Tibial artery (tissue), 4 donors: Measurements from ENCODE around the gene GRAMD2B.
"Not testable (repeated sequence)": the region's sequence is repeated elsewhere in the genome, so short reads cannot be mapped to it uniquely, and the experiment has no call there.

Experiments
- DNase-seq, 2 donors: peaks; one replicate each; pipeline ENCODE4 v3.0.0-alpha.2; 2019
- H3K27ac ChIP-seq, 2 donors: fragments of 200-600 bp; sonication (generic) in 1 of 2; 1 replicate in 1 of 2; 2 replicates in 1 of 2; pipeline ENCODE4 v1.5.1; 2018 to 2019; ENCODE audit warnings: mild to moderate bottlenecking in 1 of 2
- H3K27me3 ChIP-seq, 2 donors: fragments of 200-600 bp; sonication (generic) in 1 of 2; one replicate each; pipeline versions ENCODE4 v1.5.1 to v1.6.0; 2016 to 2019
- H3K36me3 ChIP-seq, 3 donors: fragments of 200-600 bp; sonication (generic) in 2 of 3; one replicate each; pipeline ENCODE4 v1.5.1; 2016 to 2019; ENCODE audit warnings: mild to moderate bottlenecking in 2 of 3
- H3K4me1 ChIP-seq, 4 donors: fragments of 200-600 bp; sonication (generic) in 2 of 4; 1 replicate in 3 of 4; 2 replicates in 1 of 4; pipeline ENCODE4 v1.5.1; 2016 to 2019
- H3K4me3 ChIP-seq, 2 donors: fragments of 200-600 bp; sonication (generic) in 1 of 2; 1 replicate in 1 of 2; 2 replicates in 1 of 2; pipeline ENCODE4 v1.5.1; 2018 to 2019; ENCODE audit warnings: mild to moderate bottlenecking in 2 of 2
- H3K9me3 ChIP-seq, 3 donors: fragments of 200-600 bp; sonication (generic) in 1 of 3; one replicate each; pipeline ENCODE4 v1.5.1; 2016 to 2019
- CTCF ChIP-seq, 2 experiments: fragments of 200-600 bp in 1 of 2; fragments of 450-650 bp in 1 of 2; IDR thresholded peaks; one replicate each; pipeline ENCODE4 v1.5.1; 2017 to 2019; ENCODE audit warnings: antibody characterized with exemption in 2 of 2, mild to moderate bottlenecking in 1 of 2, moderate library complexity in 1 of 2
- intact Hi-C: fragments of 100-400 bp; cut with DNase I; formaldehyde crosslinking; loops from one replicate; pipeline ENCODE4 v1.15.0; 2023; ENCODE audit warnings: low total_unique reads

The GRAMD2B gene

DNA sequence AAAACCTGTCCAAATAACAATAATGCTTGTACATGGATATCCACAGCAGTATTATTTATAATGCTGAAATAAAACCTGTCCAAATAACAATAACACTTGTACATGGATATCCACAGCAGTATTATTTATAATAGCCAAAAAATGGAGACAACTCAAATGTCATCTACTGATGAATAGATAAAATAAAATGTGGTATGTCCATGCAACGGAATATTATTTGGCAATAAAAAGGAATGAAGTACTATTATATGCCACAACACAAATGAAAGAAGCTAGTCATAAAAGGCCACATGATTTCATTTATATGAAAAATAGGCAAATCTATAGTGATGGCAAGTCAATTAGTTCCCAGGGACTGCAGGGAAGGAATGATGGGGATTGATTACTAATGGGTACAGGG is 31.8 kb upstream of the GRAMD2B start:
- no peaks in the 10 kb centered on the region for H3K9me3 ChIP-seq
- TF ChIP-seq CTCF (IDR thresholded peaks at IDR 0.05), result no peak
- H3K27ac ChIP-seq, result no peak overlapping the region
- H3K36me3 ChIP-seq, result no peaks in the 10 kb centered on the region
- H3K4me1 ChIP-seq, result peaks cover 0 to 27% (median 12%) of the 10 kb centered on the region in 4 donors
- intact Hi-C loops, result no loop called here
- no peaks in the 10 kb centered on the region for H3K27me3 ChIP-seq
- DNase-seq, result no peak
- H3K4me3 ChIP-seq, result no peak overlapping the region

DNA sequence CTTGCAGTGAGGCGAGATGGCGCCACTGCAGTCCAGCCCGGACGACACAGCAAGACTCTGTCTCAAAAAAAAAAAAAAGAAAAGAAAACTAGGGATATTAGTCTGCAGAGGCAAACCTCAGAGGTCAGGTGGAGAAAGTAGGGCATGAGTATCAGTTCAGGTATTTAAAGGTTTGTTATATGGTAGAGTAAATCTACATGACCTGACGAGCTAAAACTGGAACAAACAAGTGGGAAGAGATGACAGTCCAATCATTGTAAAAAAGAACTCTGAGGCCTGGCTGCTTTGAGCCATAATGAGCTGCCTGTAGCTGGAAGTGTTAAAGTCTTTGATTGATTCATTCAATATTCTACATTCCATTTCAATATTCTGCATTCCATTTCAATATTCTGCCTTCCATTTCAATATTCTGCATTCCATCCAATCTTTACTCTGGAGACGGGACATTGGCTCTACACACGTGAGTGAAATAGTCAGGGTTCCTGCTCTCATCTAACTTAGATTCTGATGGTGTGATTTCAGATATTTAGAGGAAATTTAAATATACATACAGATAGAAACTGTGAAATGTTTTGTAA is 28.9 kb upstream of the GRAMD2B start:
- Histone ChIP-seq H3K4me3 (no peak overlapping the region), H3K9me3 (no peaks in the 10 kb centered on the region), H3K27ac (no peak overlapping the region), H3K4me1 (peaks cover 0 to 9% (median 0%) of the 10 kb centered on the region in 4 donors), H3K27me3 (no peaks in the 10 kb centered on the region), H3K36me3 (no peaks in the 10 kb centered on the region)
- no peak for TF ChIP-seq CTCF (IDR thresholded peaks at IDR 0.05)
- no peak for DNase-seq
- intact Hi-C loops, result no loop called here

DNA sequence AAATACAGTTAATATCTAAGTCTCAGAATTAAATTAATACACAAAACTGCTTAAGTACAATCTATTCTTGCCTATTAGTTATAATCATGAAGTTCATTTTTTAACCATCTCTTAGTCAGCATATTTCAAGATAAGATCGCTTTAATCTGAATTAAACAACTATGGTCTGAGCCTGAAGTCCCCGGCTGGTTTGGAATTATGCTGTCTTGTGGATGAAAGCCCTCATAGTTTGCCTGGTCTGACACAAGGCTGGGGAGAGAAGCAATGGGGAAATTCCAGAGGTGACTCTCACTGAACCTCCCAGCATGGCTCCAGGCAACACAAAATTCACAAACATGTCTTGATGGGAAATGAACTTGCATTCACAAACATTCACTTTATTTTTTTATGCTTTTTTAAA is 28.0 kb upstream of the GRAMD2B start:
- intact Hi-C loops, result no loop called here
- peaks cover 0 to 9% (median 0%) of the 10 kb centered on the region in 4 donors for H3K4me1 ChIP-seq
- no peak for TF ChIP-seq CTCF (IDR thresholded peaks at IDR 0.05)
- DNase-seq, result no peak
- H3K4me3 ChIP-seq, result no peak overlapping the region
- H3K27me3 ChIP-seq, result no peaks in the 10 kb centered on the region
- H3K27ac ChIP-seq, result no peak overlapping the region
- no peaks in the 10 kb centered on the region for H3K9me3 ChIP-seq
- no peaks in the 10 kb centered on the region for H3K36me3 ChIP-seq

GRCh38 chr5:126395605-126396004 is 27.6 kb upstream of the GRAMD2B start:
- no peak for DNase-seq
- Histone ChIP-seq H3K4me3 (no peak overlapping the region), H3K4me1 (peaks cover 0 to 9% (median 0%) of the 10 kb centered on the region in 4 donors), H3K27ac (no peak overlapping the region), H3K9me3 (peaks cover 0 to 3% (median 0%) of the 10 kb centered on the region in 3 donors), H3K36me3 (no peaks in the 10 kb centered on the region), H3K27me3 (no peaks in the 10 kb centered on the region)
- TF ChIP-seq CTCF (IDR thresholded peaks at IDR 0.05), result no peak
- intact Hi-C loops, result no loop called here

DNA sequence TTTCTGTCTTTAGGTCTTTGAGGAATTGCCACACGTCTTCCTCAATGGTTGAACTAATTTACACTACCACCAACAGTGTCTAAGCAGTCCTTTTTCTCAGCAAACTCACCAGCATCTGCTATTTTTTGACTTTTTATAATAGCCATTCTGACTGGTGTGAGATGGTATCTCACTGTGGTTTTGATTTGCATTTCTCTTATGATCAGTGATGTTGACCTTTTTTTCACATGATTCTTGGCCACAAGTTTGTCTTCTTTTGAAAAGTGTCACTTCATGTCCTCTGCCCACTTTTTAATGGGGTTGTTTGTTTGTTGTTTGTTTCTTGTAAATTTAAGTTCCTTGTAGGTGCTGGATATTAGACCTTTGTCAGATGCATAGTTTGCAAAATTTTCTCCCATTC is 26.5 kb upstream of the GRAMD2B start:
- H3K36me3 ChIP-seq, intact Hi-C loops, H3K27me3 ChIP-seq, H3K4me3 ChIP-seq, H3K27ac ChIP-seq, DNase-seq, H3K4me1 ChIP-seq: not testable (repeated sequence)
- peaks cover 0 to 13% (median 0%) of the 10 kb centered on the region in 3 donors for H3K9me3 ChIP-seq

DNA sequence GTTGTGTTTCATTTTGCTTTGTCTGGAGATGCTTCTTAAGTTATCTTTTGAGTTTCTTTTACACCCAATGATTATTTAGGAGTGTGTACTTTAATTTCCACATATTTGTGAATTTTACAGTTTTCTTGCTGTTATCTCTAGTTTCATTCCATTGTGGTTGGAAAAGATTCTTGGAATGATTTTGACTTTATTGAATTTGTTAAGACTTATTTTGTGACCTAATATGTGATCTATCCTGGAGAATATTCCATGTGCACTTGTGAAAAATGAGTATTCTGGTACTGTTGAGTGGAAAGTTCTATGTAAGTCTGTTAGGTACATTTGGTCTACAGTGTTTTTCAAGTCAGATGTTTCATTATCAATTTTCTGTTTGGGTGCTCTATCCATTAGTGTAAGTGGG is 24.4 kb upstream of the GRAMD2B start:
- intact Hi-C loops, result no loop called here
- TF ChIP-seq CTCF (IDR thresholded peaks at IDR 0.05), result no peak
- Histone ChIP-seq H3K4me3 (no peak overlapping the region), H3K27ac (no peak overlapping the region), H3K9me3 (peaks cover 0 to 13% (median 0%) of the 10 kb centered on the region in 3 donors), H3K27me3 (no peaks in the 10 kb centered on the region), H3K36me3 (no peaks in the 10 kb centered on the region), H3K4me1 (peaks cover 0 to 27% (median 7%) of the 10 kb centered on the region in 4 donors)
- DNase-seq, result no peak
